SU-DHL-6 (cell line): Measurements from ENCODE around the gene ADCY3.

Experiments used
- H2AFZ ChIP-seq: fragments of 200-600 bp; sonication (generic); 2 replicates; pipeline ENCODE4 v1.6.1; 2014; ENCODE audit warnings: low read depth, mild to moderate bottlenecking, moderate library complexity, mixed read lengths, antibody characterized with exemption, low read length; ENCODE audit not compliant: severe bottlenecking
- H3F3A ChIP-seq: fragments of 200-600 bp; shearing (Covaris generic); 2 replicates; pipeline ENCODE4 v1.6.0; 2016; ENCODE audit warnings: antibody characterized with exemption, mild to moderate bottlenecking; ENCODE audit not compliant: insufficient read depth
- H3K27ac ChIP-seq: fragments of 200-600 bp; sonication (generic); 2 replicates; pipeline ENCODE4 v1.5.1; 2016; ENCODE audit warnings: low read depth, mild to moderate bottlenecking, low read length, moderate library complexity, mixed read lengths
- H3K27me3 ChIP-seq: fragments of 200-600 bp; sonication (generic), shearing (Covaris generic); 2 replicates; pipeline ENCODE4 v1.6.0; 2014; ENCODE audit warnings: mild to moderate bottlenecking, low read length
- H3K36me3 ChIP-seq: fragments of 200-600 bp; sonication (generic); 2 replicates; pipeline ENCODE4 v1.6.1; 2014; ENCODE audit warnings: mild to moderate bottlenecking, low read length, mixed read lengths
- H3K4me2 ChIP-seq: fragments of 300-600, 200-600 bp; shearing (Covaris generic), sonication (generic); 2 replicates; pipeline ENCODE4 v1.6.0; 2014; ENCODE audit warnings: low read length, low read depth, mild to moderate bottlenecking; ENCODE audit not compliant: poor library complexity, severe bottlenecking
- H3K4me3 ChIP-seq: fragments of 200-600 bp; sonication (generic); 2 replicates; pipeline ENCODE4 v1.5.1; 2014; ENCODE audit warnings: antibody characterized with exemption, low read length, mild to moderate bottlenecking, mixed read lengths; ENCODE audit not compliant: insufficient read depth, poor library complexity, severe bottlenecking
- H3K79me2 ChIP-seq: fragments of 200-600 bp; sonication (generic); 2 replicates; pipeline ENCODE4 v1.6.1; 2014; ENCODE audit warnings: mild to moderate bottlenecking, low read length, moderate library complexity; ENCODE audit not compliant: insufficient read depth
- H3K9ac ChIP-seq: fragments of 200-600 bp; sonication (generic); 2 replicates; pipeline ENCODE4 v1.7.0; 2014; ENCODE audit warnings: mild to moderate bottlenecking, low read length
- H3K9me2 ChIP-seq: fragments of 200-600 bp; sonication (generic); replicated peaks from 2 replicates; pipeline ENCODE4 v1.6.1; 2014; ENCODE audit warnings: low read length; ENCODE audit not compliant: insufficient read depth
- H3K9me3 ChIP-seq: fragments of 200-600 bp; sonication (generic); 2 replicates; pipeline ENCODE4 v1.6.1; 2014; ENCODE audit warnings: low read length, mixed read lengths; ENCODE audit not compliant: insufficient read depth
- H4K20me1 ChIP-seq: fragments of 200-600 bp; sonication (generic); 2 replicates; pipeline ENCODE4 v1.6.1; 2014; ENCODE audit warnings: low read depth, mild to moderate bottlenecking, antibody characterized with exemption, low read length, moderate library complexity, mixed read lengths
- CTCF ChIP-seq: fragments of 200-600 bp; sonication (generic); IDR thresholded peaks from one replicate; pipeline ENCODE4 v1.5.1; 2017; ENCODE audit warnings: antibody characterized with exemption, mild to moderate bottlenecking, low read length, moderate library complexity; ENCODE audit not compliant: insufficient read depth, poor library complexity, severe bottlenecking
- EZH2phosphoT487 ChIP-seq: fragments of 200-600 bp; sonication (generic), shearing (Covaris generic); conservative IDR thresholded peaks from 2 replicates; pipeline ENCODE4 v1.6.1; 2018; ENCODE audit warnings: mild to moderate bottlenecking, antibody characterized with exemption, low read length, moderate library complexity, mixed read lengths

Gene ADCY3

GRCh38 chr2:24874035-24874434 is 46.0 kb downstream of the ADCY3 start:
- TF ChIP-seq CTCF (no peak), EZH2phosphoT487 (no peak)
- peaks cover 22% of the 10 kb centered on the region for H3K79me2 ChIP-seq
- H3K27me3 ChIP-seq, result no peaks in the 10 kb centered on the region
- no peaks in the 10 kb centered on the region for H3F3A ChIP-seq
- no peaks in the 10 kb centered on the region for H4K20me1 ChIP-seq
- H3K4me3 ChIP-seq, result no peak overlapping the region
- H3K4me2 ChIP-seq, result no peak overlapping the region
- H3K9ac ChIP-seq, result no peak overlapping the region
- H2AFZ ChIP-seq, result no peak overlapping the region
- no peak overlapping the region for H3K27ac ChIP-seq
- 0 out of 2 replicates have a peak, but pooled peaks cover 3% of the 10 kb centered on the region for H3K36me3 ChIP-seq
- H3K9me3 ChIP-seq, result no peaks in the 10 kb centered on the region
- H3K9me2 ChIP-seq, result no peaks in the 10 kb centered on the region

GRCh38 chr2:24873619-24874018 is 46.4 kb downstream of the ADCY3 start:
- Histone ChIP-seq H3K9me2 (no peaks in the 10 kb centered on the region), H3K36me3 (0 out of 2 replicates have a peak, but pooled peaks cover 3% of the 10 kb centered on the region), H3K9ac (no peak overlapping the region), H3K27ac (no peak overlapping the region), H3K27me3 (no peaks in the 10 kb centered on the region), H3K79me2 (peaks cover 22% of the 10 kb centered on the region), H2AFZ (no peak overlapping the region), H4K20me1 (no peaks in the 10 kb centered on the region), H3F3A (no peaks in the 10 kb centered on the region), H3K4me2 (no peak overlapping the region), H3K4me3 (no peak overlapping the region), H3K9me3 (no peaks in the 10 kb centered on the region)
- TF ChIP-seq EZH2phosphoT487 (no peak), CTCF (no peak)

- Histone ChIP-seq H3K79me2 (peaks cover 17% of the 10 kb centered on the region; the same call in 1 of the 2 replicates), H3K4me2 (no peak overlapping the region), H2AFZ (no peak overlapping the region), H3K27me3 (no peaks in the 10 kb centered on the region), H3K4me3 (no peak overlapping the region), H3K9me3 (no peaks in the 10 kb centered on the region), H3K9ac (no peak overlapping the region), H3K36me3 (0 out of 2 replicates have a peak, but pooled peaks cover 3% of the 10 kb centered on the region), H4K20me1 (no peaks in the 10 kb centered on the region), H3K27ac (no peak overlapping the region), H3K9me2 (no peaks in the 10 kb centered on the region), H3F3A (no peaks in the 10 kb centered on the region)
- no peak for TF ChIP-seq EZH2phosphoT487
- TF ChIP-seq CTCF, result no peak
Observed at GRCh38 chr2:24872344-24873115, 47.5 kb downstream of the ADCY3 start.
